DMS79 (cell line): ENCODE results near the gene DAZ1.
"Not testable (repeated sequence)": the region's sequence is repeated elsewhere in the genome, so short reads cannot be mapped to it uniquely, and the experiment has no call there.

Experiments used
- DNase-seq: peaks from one replicate; lab custom pipeline; 2025; lab: John Stamatoyannopoulos, UW

DAZ1 gene, protein sequence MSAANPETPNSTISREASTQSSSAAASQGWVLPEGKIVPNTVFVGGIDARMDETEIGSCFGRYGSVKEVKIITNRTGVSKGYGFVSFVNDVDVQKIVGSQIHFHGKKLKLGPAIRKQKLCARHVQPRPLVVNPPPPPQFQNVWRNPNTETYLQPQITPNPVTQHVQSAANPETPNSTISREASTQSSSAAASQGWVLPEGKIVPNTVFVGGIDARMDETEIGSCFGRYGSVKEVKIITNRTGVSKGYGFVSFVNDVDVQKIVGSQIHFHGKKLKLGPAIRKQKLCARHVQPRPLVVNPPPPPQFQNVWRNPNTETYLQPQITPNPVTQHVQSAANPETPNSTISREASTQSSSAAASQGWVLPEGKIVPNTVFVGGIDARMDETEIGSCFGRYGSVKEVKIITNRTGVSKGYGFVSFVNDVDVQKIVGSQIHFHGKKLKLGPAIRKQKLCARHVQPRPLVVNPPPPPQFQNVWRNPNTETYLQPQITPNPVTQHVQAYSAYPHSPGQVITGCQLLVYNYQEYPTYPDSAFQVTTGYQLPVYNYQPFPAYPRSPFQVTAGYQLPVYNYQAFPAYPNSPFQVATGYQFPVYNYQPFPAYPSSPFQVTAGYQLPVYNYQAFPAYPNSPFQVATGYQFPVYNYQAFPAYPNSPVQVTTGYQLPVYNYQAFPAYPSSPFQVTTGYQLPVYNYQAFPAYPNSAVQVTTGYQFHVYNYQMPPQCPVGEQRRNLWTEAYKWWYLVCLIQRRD

GRCh38 chrY:23198908-23199307 lies at the start of gene DAZ1:
Gene DAZ1 (minus strand): TSS chrY:23199008. CDS start chrY:23198800, 208 bp downstream.
- not testable (repeated sequence) for DNase-seq

DNA sequence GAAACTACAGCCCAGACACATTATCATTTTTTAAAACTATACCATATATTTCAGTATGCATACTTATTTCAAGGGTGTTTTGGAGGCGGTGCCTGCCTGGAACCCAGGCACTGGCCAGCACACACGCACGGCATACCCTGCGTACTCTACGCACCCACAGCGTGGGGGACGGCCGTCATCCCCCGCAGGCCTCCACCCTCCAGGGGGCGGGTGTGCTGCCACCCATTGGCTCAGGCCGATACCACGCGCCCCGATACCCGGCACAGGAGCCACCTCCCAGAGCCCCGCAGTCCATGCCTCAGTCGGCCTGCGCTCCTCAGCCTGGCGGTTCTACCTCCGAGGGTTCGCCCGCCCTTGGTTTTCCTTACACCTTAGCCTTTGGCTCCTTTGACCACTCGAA lies 20.4 kb upstream of the DAZ1 start, which contains the start of gene DAZ2:
TSS of gene DAZ2 (plus strand) at position 301 of the 400 bp plus-strand sequence. CDS start 208 bp downstream, outside the sequence.
- not testable (repeated sequence) for DNase-seq

- not testable (repeated sequence) for DNase-seq
These were observed 11.9 kb upstream of the DAZ1 start for GRCh38 chrY:23210681-23211080.

DNA sequence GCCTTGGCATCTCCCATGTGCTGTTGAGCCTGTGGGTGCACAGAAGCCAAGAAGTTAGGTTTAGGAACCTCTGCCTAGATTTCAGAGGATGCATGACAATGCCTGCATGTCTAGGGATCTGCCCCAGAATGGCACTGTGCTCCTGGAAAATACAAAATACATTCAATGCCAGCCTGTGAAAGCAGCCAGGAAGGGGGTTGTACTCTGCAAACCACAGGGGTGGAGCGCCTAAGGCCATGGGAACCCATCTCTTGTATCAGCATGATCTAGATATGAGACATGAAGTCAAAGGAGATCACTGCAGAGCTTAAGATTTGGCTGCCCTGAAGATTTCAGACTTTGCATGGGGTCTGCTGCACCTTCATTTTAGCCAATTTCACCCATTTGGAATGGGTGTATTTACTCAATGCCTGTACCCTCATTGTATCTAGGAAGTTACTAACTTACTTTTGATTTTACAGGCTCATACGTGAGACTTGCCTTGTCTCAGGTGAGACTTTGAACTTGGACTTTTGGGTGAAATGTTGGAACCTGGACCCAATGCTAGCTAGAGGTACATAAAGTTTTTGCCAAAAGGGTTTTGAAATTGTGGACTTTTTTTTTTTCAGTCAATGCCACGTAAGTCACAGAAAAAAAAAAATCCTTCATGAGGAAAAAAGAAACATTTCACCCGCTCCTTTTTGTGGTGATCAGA lies 11.1 kb upstream of the DAZ1 start:
- DNase-seq, result not testable (repeated sequence)

GRCh38 chrY:23207455-23207854 lies 8.6 kb upstream of the DAZ1 start:
- DNase-seq, result not testable (repeated sequence)
